ENCODE measurements around the gene MLH3.

The MLH3 gene

GRCh38 chr14:74988993-74989392 is 62.3 kb downstream of the MLH3 start:
- in situ Hi-C loops (cut with HindIII; ENCODE audit: low sequenced_read_pairs): no loop called here

DNA sequence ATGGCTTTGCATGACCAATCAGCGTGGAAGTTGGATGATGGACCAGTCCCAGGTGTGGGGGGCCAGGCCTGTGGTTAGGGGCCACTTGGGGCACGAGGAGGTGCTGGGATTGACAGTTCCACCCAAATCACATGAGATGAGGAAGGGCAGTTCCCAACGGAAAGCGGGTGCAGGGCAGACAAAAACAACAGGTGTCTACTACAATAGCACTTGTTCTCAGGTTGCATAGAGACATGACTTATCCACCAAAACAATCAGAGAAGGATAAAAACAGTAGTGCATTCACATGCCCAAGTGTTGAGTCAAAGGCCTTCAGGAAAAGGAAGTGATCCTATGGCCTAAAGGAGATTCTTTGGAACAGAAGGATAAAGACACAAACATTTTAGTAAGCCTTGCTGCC is 63.1 kb downstream of the MLH3 start:
- in situ Hi-C loops (cut with HindIII; ENCODE audit: low sequenced_read_pairs): no loop called here

- in situ Hi-C loops (cut with HindIII; ENCODE audit: low sequenced_read_pairs): no loop called here
These were observed 65.5 kb downstream of the MLH3 start for GRCh38 chr14:74985806-74986205.

DNA sequence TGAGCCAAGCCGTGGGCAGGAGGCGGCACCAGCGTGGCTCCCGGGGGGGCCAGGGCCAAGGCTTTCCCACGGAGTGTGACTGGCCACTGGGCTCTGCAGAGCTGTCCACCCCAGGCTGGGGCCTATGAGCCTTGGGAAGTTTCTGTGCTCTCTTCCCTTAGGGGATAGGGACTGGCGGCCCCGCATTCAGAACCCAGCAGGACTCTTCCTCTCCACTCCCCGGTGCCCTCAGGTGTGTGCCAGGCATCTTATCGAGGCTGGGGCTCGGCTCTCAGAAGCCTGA is 66.3 kb downstream of the MLH3 start:
- in situ Hi-C loops (cut with HindIII; ENCODE audit: low sequenced_read_pairs): no loop called here

DNA sequence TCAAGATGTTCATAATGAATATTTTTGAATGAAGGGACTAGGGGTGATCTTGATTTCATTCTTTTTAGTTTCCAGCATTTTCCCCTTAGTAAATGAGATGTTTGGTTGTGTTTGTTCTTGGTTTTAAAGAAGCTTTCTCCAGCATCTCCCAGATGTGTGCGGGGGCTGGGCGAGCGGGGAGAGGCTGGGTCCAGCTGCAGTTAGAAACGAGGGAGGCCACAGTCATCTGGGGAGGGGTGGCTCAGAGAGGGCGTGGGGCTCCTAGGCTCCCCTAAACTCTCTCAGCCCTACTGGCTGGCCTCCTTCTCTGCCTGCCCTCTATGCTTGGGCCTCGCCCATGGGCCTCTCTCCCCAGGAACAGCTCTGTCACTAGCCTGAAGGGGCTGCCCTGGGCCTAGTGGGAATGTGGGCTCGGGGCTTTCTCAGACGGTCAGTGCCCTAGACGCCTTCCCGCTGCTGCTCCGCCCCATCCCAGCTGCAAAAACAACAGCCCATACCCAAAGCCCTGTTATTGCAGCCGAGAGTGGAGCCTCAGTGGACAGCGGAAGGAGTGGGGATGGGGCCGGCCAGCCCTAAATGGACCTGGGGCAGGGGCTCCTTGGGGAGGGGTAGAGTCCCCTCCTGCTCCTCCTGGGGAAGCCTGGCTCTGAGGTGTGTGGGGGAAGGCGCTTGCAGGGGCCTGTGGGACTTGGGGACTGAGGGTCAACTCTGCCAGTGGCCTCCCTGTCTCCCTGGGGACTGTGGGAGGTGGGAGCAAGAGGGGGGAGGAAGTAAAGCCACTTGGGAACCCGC is 66.8 kb downstream of the MLH3 start:
- in situ Hi-C loops (cut with HindIII; ENCODE audit: low sequenced_read_pairs): no loop called here

- in situ Hi-C loops (cut with HindIII; ENCODE audit: low sequenced_read_pairs): no loop called here
These were observed 67.9 kb downstream of the MLH3 start for GRCh38 chr14:74983343-74983742.

- in situ Hi-C loops (cut with HindIII; ENCODE audit: low sequenced_read_pairs): no loop called here
These were observed 68.6 kb downstream of the MLH3 start for GRCh38 chr14:74982661-74983060.

DNA sequence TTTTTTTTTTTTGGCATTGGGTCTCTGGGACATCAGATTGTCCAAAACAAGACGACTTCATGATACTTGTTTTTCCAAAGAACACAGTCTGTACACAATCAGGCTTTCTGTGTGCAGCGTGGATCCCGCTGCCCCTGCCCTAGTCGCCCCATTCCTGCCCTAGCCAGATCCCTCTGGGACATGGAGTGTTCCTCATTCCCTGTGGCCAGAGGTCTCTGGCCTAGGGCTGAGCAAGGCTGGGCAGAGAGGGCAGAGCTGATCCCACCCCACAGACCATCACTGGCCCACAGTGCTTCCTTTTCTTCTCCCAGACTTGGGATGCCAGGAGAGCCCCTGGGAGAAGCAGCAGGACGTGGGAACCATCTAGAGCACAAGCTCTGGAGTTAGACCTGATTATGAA is 69.4 kb downstream of the MLH3 start:
- in situ Hi-C loops (cut with HindIII; ENCODE audit: low sequenced_read_pairs): no loop called here

GRCh38 chr14:74981462-74981782 is 69.8 kb downstream of the MLH3 start:
- in situ Hi-C loops (cut with HindIII; ENCODE audit: low sequenced_read_pairs): no loop called here

- in situ Hi-C loops (cut with HindIII; ENCODE audit: low sequenced_read_pairs): no loop called here
These were observed 70.4 kb downstream of the MLH3 start for GRCh38 chr14:74980731-74981461.

DNA sequence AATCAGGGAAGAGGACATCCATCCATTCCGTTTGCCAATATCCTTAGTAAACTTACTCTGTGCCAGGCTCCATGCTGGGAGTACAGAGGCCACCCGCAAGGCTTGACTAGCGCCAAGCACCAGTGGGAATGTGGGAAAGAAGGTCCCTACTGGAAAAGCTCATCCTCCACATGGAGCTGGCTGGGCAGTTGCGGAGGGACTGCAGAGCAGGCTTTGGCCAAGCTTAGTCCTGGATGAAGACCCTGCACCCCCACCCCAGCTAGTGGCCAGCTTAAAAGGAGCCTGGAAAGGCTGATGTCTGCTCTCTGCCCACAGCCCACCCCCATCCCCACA is 70.9 kb downstream of the MLH3 start:
- in situ Hi-C loops (cut with HindIII; ENCODE audit: low sequenced_read_pairs): no loop called here

GRCh38 chr14:74979442-74980397 is 71.5 kb downstream of the MLH3 start:
- in situ Hi-C loops (cut with HindIII; ENCODE audit: low sequenced_read_pairs): no loop called here

- in situ Hi-C loops (cut with HindIII; ENCODE audit: low sequenced_read_pairs): no loop called here
These were observed 72.2 kb downstream of the MLH3 start for GRCh38 chr14:74979029-74979428.

GRCh38 chr14:74978416-74978947 is 72.8 kb downstream of the MLH3 start:
- in situ Hi-C loops (cut with HindIII; ENCODE audit: low sequenced_read_pairs): no loop called here

- in situ Hi-C loops (cut with HindIII; ENCODE audit: low sequenced_read_pairs): no loop called here
These were observed 73.3 kb downstream of the MLH3 start for GRCh38 chr14:74977901-74978385.

GRCh38 chr14:74977164-74977900 is 73.9 kb downstream of the MLH3 start:
- in situ Hi-C loops (cut with HindIII; ENCODE audit: low sequenced_read_pairs): no loop called here

DNA sequence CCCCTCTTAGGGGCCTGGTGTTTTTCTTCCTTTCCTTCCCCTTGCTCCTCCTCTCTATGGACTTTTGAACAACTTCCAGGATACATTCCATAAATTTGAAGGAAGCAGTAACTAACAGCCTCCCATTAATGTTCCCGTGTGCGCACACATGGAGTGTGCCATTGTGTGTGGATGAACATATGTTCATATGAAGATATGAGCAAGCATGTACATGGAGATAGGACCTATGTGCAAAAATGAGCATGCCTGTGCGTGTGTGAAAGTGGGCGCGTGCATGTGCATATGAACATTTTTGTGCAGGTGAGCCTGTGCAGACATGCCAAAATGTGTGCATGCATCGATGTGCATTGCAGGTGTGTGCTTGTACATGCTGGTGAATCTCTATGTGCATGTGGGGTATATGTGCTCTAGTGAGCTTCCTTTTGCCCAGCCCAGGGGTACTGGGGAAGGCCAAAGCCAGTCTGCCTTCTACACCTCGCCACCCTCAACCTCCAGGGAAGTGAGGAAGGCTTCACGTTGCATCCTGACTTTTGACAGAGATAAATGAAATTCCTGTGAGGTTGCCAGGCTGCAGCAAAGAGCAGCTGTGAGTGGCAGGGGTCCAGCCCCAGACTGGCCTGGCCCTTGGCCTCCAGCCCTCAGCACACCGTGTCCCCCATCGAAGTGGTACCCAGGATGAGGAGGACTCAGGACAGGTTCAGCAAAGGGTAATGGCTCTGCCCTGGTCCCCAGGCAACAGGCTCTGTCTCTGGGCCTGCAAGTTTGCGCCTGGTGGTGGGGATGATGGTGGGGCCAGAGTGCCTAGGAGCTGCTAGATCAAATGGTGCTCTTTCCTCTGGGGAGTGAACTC is 74.8 kb downstream of the MLH3 start:
- in situ Hi-C loops (cut with HindIII; ENCODE audit: low sequenced_read_pairs): no loop called here

- in situ Hi-C loops (cut with HindIII; ENCODE audit: low sequenced_read_pairs): no loop called here
These were observed 76.0 kb downstream of the MLH3 start for GRCh38 chr14:74975059-74975810.

Measured in endothelial cell of hepatic sinusoid (primary cell).